Ammon's horn (tissue), 1 donor: ENCODE measurements around the gene KLHL40.

Source experiments
- DNase-seq: peaks from one replicate; pipeline ENCODE4 v3.0.0-alpha.2; 2016; ENCODE audit warnings: low spot score

The KLHL40 gene

DNA sequence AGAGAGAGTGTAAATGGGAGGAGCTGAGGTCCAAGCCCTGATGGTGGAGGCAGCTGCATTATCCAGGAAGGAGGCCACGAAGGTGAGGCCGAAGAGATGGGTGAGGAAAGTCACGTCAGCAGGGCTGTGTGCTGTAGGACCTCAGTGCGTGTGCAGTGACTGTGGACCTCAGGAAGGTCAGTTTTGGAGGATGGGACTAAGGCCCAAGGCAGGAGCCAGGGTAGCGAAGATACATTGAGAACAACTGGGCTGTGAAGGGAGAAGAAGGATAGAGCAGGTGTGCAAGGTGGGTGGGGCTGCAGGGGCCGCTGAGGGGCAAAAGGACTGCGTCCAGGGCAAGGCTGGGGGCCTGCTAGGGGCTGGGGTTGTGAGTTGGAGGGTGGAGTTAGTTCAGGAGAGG is 4.9 kb downstream of the KLHL40 start:
- no peak for DNase-seq

DNA sequence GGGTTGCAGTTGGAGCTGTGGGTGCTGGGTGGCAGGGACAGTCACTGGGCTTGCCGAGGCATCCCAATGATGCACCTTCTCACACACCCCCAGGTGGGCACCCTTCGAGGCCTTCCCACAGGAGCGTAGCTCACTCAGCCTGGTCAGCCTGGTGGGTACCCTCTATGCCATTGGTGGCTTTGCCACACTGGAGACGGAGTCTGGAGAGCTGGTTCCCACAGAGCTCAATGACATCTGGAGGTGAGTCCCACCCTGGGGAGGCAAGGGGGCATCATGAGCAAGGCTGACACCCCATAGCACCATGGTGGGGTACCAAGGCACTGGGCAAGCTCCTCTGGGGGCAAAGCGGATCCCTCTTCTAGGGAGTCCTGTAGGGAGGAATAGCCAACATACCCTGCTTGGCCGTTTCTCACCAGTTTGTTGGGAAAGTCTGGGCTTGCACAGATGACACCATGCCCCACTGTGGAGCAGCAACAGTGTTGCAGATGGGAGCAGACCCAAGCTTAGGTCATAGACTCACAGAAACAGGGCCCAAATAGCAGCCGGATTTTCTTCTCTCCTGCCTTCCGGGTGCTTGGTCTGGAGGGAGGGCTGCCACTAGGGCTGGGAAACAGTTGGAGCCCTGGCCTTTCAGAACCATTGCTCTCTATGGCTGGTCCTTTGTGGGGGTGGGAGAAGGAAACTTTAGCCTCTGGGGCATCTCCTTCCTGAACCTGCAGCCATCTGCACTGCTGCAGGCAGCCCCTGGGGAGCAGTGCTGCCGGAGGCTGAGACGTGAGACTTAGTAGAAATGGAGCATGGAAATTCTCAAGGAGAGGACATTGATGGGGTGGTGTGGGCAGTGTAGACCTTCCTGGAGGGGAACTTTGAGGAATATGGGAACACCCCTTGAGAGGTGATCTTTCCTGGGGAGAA is 5.7 kb downstream of the KLHL40 start:
- DNase-seq: no peak

DNA sequence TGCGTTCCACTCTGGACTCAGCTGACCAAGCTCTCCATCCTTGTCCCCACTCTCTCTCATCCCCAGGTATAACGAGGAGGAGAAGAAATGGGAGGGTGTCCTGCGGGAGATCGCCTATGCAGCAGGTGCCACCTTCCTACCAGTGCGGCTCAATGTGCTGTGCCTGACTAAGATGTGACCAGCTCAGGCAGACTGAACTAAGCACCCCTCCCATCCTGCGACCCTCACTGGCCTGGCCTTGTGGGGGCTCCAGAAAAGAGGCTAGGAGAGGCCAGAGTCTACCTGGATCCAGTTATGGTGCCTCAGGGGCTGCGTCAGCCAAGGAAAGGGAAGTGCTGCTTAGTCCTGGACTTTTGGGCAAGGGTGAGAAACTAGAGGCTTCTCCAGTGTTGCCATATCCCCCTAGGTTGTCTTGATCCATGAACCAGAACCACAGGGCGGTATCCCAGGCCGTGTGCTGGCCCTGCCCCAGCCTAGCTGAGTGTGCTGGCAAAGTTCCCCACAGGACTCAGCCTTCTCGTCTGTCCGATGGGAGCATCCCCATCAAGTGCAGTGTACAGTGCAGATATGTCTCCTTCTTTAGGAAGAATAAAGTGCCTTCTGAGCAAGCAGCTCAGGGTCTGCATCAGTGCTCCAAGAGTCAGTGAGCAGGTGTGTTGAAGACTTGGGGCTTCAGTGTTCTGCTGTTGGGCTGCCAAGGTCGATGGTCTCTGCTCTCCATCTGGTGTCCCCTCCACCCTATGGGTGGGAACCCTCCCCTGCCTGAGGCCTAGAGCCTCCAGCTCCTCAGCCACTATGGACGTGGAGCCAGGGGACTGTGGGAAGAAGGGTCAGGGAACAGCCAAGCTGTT is 6.7 kb downstream of the KLHL40 start:
- no peak for DNase-seq

- no peak for DNase-seq
These were observed 7.6 kb downstream of the KLHL40 start for GRCh38 chr3:42692667-42693529.

DNA sequence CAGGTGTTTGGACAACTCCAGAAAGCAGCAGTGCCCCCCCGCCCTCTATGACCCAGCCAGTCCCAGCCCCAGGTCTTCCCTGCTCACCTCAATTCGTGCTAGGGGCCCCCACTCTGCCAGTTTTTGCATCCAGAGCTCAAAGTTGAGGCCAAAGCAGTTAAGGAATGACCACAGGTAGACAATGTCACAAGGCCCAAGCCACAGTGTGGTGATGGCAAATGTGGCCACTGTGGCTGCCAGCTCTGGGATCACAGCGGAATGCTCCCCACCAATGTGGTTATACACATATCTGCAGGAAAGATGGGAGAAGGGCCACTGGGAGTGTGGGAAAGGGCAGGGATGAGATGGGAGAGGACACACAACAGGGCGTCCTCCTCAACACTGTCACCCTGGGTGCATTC is 8.2 kb downstream of the KLHL40 start:
- no peak for DNase-seq

DNA sequence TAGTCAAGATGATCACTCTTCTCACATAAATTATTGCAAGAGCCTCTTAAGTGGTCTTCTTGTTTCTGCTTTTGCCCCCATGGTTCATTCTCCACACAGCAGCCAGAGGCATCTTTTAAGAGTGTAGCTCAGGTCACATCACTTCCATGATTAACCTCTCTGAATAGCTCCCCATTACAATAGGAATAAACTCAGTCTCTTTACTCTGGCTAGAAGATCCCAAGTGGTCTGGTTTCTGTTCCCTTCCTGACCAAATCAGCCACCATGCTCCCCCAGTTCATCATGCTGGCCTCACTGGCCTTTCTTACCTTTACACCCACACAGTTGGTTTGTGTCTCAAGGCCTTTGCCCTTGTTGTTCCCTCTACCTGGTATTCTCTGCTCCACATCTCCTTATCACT is 9.0 kb downstream of the KLHL40 start:
- no peak for DNase-seq

DNA sequence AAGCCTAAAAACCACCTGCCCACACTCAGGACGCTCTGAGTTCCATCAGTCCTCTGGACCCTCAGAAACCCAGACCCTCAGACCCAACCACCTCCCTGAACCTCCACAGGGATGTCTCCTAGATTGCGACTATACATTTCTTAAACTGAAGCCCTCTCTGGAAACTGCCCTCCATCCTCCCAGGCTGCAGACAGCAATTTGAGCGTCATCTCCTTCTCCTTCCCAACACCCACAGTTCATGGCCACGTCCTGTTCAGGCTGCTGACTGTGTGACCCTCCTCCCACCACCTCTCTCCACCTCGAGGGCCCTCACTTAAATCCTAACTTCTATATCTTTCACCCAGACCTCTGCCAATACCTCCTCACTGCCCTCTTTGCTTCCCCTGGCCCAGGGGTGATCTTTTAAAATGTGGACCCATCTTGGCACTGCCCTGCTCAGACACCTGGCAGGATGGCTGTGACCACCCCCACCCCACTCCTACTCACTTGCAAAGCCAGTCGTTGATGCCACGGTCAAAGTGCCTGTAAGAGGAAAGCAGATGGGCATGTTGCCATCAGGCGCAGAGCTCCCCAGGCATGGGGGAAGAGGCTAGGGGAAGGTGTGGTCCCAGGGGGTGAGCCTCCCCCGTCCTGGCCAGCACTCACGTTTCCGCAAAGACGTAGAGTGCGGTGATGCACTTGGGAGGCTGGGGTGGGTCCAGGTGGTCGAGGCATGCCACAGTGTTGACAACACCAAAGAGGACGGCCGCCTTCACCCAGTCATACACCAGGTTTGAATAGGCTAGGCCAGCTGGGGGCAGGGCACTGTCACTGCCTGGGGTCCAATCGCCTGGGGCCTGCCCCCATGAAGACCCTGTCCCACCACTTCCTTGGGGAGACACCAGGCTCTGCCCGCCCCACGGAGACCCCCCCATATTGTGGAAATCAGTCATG is 11.3 kb downstream of the KLHL40 start:
- no peak for DNase-seq

- DNase-seq: no peak
These were observed 12.1 kb downstream of the KLHL40 start for GRCh38 chr3:42697289-42698051.

GRCh38 chr3:42698216-42698910 is 13.0 kb downstream of the KLHL40 start:
- no peak for DNase-seq

DNA sequence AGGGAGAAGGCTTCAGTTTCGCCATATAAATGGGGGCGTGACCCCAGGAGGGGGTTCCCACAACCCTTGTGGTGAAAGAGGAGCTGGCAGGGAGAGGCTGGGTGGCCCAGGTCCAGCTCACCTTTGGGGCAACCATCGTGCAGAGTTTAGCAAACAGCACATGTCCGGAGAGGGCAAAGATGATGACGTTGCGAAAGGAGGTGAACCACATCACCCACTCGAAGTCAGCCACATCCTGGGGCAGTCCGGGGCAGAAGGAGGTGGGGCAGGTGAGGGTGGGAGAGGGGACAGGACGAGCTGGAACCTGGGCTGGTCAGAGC is 13.5 kb downstream of the KLHL40 start:
- DNase-seq: no peak

DNA sequence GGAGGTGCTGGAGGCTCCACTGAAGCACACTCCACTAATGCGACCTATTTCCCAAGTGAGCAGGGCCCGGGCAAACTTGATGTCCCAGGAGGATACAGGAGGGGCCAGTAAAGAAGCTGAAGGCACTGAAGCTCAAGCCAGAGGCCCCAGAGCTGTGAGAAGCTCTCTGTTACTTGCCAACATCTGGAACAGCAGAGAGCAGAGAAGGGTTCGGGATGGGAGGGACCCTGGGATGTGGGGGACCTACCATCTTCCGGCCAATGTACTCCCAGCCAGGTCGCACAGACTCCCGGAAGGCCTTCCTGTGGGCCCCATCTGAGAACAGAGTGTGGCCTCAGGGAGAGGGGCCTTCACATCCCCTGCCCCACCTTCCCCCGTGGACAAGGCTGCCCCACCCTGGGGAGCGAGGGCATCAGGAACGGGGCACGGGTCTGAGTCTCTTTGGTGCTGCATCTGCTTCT is 14.2 kb downstream of the KLHL40 start:
- DNase-seq: no peak

DNA sequence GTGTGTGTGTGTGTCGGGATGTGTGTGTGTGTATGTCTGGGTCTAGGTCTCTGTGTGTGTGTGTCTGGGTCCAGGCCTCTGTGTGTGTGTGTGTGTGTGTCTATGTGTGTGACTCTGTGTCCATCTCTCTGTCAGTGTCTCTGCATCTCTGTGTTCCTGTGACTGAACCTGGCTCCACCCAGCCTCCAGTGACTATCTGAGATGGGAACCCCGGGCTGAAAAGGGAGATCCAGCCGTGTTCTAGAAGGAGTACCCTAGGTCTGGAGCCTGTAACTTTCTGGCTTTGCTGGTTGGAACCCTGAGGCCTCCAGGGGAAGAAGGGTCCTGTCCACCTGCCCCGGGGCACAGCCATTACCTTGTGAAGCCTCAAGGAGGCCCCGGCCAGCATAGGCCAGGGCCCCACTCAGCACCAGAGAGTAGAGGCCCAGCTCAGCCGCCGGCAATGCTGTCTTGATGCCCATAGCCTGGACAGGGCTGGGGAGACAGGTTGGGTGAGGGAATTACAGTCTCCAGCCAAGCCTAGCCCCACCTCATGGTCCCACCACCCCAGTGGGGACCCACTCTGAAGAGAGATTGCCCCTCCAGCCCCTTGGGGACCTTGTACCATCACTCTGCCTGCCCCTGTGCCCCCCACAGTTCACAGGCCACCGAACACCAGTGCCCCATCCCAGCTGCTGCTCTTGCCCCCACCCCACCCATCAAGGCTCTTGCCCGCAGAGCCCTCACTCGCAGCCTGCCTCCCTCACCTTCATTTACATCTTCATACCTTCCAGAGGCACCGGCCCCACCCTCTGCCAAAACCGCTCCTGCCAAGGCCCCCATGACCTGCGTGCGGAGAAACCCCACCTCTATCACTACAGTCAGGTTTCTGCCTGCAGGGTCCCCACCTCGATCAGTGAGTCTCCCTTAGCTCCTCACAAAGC is 15.3 kb downstream of the KLHL40 start:
- DNase-seq: no peak

DNA sequence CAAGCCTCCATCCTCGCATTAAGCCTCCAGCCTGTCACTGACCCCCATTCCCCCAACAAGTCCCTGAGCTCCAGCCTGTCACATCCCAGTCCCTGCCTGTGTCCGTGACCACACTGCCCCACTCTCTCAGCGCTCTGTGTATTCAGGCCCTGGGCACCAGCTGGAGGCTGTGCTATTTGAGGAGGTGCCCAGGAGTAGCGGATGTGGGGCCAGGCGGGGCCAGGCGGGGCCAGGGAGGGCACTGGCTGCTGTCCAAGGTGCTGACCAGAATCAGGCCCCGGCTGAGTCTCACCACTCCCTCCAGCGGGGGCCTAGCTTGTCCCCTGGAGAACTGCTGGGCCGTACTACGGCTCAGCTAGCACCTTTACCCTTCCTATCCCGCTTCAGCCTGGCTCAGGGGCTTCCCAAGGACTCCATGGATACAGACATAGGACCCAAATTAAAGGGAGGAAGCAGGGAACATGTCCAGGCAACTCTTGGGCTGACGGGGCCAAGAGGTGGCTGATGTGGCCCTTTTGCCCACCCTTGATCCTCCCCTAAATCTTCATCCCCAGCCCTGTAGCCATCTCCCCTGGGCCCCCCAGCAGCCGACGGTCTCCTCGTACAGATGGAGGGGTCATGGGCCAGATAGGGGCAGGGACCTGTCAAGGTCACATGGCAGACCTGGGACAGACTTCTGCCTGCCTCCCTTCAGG is 16.2 kb downstream of the KLHL40 start:
- peak; percentile 93 for DNase-seq

GRCh38 chr3:42702066-42702951 is 17.0 kb downstream of the KLHL40 start, which contains the start of gene HHATL:
HHATL (minus strand) TSS chr3:42702798; CDS start chr3:42700826, 1,972 bp downstream.
- DNase-seq: peak; percentile 76

GRCh38 chr3:42702982-42703694 is 17.8 kb downstream of the KLHL40 start:
- no peak for DNase-seq

DNA sequence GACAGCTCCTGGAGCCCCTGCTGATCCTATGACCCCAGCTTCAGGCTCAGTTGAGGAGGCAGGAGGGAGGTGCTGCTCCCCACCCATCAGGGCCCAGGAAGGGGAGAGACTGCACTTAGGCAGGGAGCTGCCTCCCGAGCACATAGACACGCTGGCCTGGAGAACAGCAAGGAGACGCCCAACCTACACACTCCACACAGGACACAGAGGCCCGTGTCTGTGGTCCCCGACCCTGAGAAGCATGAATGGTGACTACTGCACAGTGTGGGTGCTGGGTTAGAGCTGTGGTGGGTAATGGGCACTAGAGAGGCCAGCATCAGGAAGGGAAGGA is 18.3 kb downstream of the KLHL40 start:
- no peak for DNase-seq
